Smooth muscle cell (in vitro differentiated cells): ENCODE measurements around the gene MRPL14. TPM values are rescaled to one million over a fixed set of nuclear protein-coding genes. Genes with fewer than 3 reads are reported as not detected.

Source experiments
- DNase-seq: peaks from one replicate; lab custom pipeline; 2025; ENCODE audit not compliant: unreplicated experiment; lab: John Stamatoyannopoulos, UW
- H2AFZ ChIP-seq: fragments of 200-600 bp; sonication (generic); 2 replicates; pipeline ENCODE4 v1.6.0; 2016; ENCODE audit warnings: antibody characterized with exemption, low read depth, mild to moderate bottlenecking
- H3F3A ChIP-seq: fragments of 200-600 bp; sonication (generic); 2 replicates; pipeline ENCODE4 v1.6.0; 2017; ENCODE audit warnings: antibody characterized with exemption, low read depth
- H3K27ac ChIP-seq: fragments of 200-600 bp; sonication (generic); 2 replicates; pipeline ENCODE4 v1.5.1; 2016; ENCODE audit warnings: low read depth, mild to moderate bottlenecking
- H3K27me3 ChIP-seq: fragments of 200-600 bp; sonication (generic); 2 replicates; pipeline ENCODE4 v1.6.1; 2016; ENCODE audit warnings: low read depth, mild to moderate bottlenecking
- H3K36me3 ChIP-seq: fragments of 200-600 bp; sonication (generic); 2 replicates; pipeline ENCODE4 v1.5.1; 2016; ENCODE audit warnings: low read depth
- H3K4me1 ChIP-seq: fragments of 200-600 bp; sonication (generic); 2 replicates; pipeline ENCODE4 v1.5.1; 2016; ENCODE audit warnings: low read depth
- H3K4me2 ChIP-seq: fragments of 200-600 bp; sonication (generic); 2 replicates; pipeline ENCODE4 v1.6.0; 2016; ENCODE audit warnings: mild to moderate bottlenecking
- H3K4me3 ChIP-seq: fragments of 200-600 bp; sonication (generic); 2 replicates; pipeline ENCODE4 v1.5.1; 2016; ENCODE audit warnings: mild to moderate bottlenecking
- H3K79me2 ChIP-seq: fragments of 200-600 bp; sonication (generic); 2 replicates; pipeline ENCODE4 v1.6.0; 2016; ENCODE audit warnings: low read depth, mild to moderate bottlenecking
- H3K9ac ChIP-seq: fragments of 200-600 bp; sonication (generic); 2 replicates; pipeline ENCODE4 v1.6.0; 2016; ENCODE audit warnings: low read depth
- H3K9me3 ChIP-seq: fragments of 200-600 bp; sonication (generic); replicated peaks from 2 replicates; pipeline ENCODE4 v1.5.1; 2016; ENCODE audit warnings: low read depth
- H4K20me1 ChIP-seq: fragments of 200-600 bp; sonication (generic); 2 replicates; pipeline ENCODE4 v1.6.0; 2016; ENCODE audit warnings: low read depth
- CTCF ChIP-seq: fragments of 200-600 bp; sonication (generic); IDR thresholded peaks from 2 replicates; pipeline ENCODE4 v1.5.1; 2017; ENCODE audit warnings: borderline replicate concordance, mild to moderate bottlenecking, antibody characterized with exemption; ENCODE audit not compliant: insufficient read depth, poor library complexity, severe bottlenecking
- WGBS: methylation state at CpG from one replicate; pipeline ENCODE4 v1.1.7; 2016; ENCODE audit warnings: low lambda C conversion rate; 5-methylcytosine and 5-hydroxymethylcytosine counted together
- polyA plus RNA-seq: library from polyadenylated mRNA; unstranded; fragments of >200 nt; fragmentation: Nextera tagmentation; extraction: Ambion mirVana; gene quantifications from 2 replicates; pipeline ENCODE4 v1.2.1, GENCODE V29; 2016
- total RNA-seq: library from RNA; depleted of rRNA; stranded (reverse); fragments of >200 nt; gene quantifications from 2 replicates; pipeline ENCODE4 v1.2.3, GENCODE V29; 2014

The MRPL14 gene
- total and polyA plus RNA-seq, 2 experiments from 2014 or later: 53.4 to 97.9 TPM

- no peak overlapping the region for H3K9ac ChIP-seq
- H2AFZ ChIP-seq: no peak overlapping the region
- H3K36me3 ChIP-seq: no peaks in the 10 kb centered on the region
- no peaks in the 10 kb centered on the region for H3K9me3 ChIP-seq
- H3K4me1 ChIP-seq: no peaks in the 10 kb centered on the region
- H3F3A ChIP-seq: no peaks in the 10 kb centered on the region
- TF ChIP-seq CTCF: no peak
- no peak overlapping the region for H3K27ac ChIP-seq
- no peak for DNase-seq
- H3K27me3 ChIP-seq: no peaks in the 10 kb centered on the region
- H3K79me2 ChIP-seq: no peaks in the 10 kb centered on the region
- no peaks in the 10 kb centered on the region for H4K20me1 ChIP-seq
- H3K4me2 ChIP-seq: no peak overlapping the region
- WGBS: 74% methylated on average over 8 of the region's 8 CpGs
- H3K4me3 ChIP-seq: no peak overlapping the region
These were observed 35.8 kb upstream of the MRPL14 start for GRCh38 chr6:44162876-44163625.

DNA sequence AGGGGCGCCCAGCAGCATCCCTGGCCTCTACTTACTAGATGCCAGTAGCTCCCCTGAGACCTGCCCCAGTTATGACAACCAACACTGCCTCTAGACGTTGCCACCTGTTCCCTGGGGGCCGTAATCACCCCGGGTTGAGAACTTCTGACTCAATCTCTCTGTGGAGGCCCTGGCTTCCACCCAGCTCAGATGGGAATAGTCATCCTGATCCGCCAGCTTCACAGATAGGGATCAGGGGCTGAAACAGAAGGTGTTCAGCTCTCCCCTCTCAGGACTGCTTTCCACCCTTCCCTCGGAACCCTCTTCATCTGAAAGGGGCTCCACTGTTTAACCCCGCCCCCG is 34.7 kb upstream of the MRPL14 start:
- 82% methylated on average over 8 of the region's 8 CpGs for WGBS
- no peak for TF ChIP-seq CTCF
- Histone ChIP-seq H3K9ac (no peak overlapping the region), H3K27me3 (no peaks in the 10 kb centered on the region), H3F3A (no peaks in the 10 kb centered on the region), H3K27ac (no peak overlapping the region), H3K79me2 (no peaks in the 10 kb centered on the region), H3K9me3 (no peaks in the 10 kb centered on the region), H3K36me3 (no peaks in the 10 kb centered on the region), H4K20me1 (no peaks in the 10 kb centered on the region), H2AFZ (no peak overlapping the region), H3K4me2 (no peak overlapping the region), H3K4me1 (no peaks in the 10 kb centered on the region), H3K4me3 (no peak overlapping the region)
- no peak for DNase-seq

GRCh38 chr6:44158770-44159228 is 31.5 kb upstream of the MRPL14 start, which contains the start of gene CAPN11:
Gene CAPN11 (plus strand): TSS chr6:44158820. CDS start chr6:44158849, 29 bp downstream.
- no peak within 1 kb of the TSS for H3K4me3 ChIP-seq
- no peak for TF ChIP-seq CTCF
- no peaks in the 10 kb centered on the region for H4K20me1 ChIP-seq
- H3K4me1 ChIP-seq: no peaks in the 10 kb centered on the region
- no peaks in the 10 kb centered on the region for H3K36me3 ChIP-seq
- H2AFZ ChIP-seq: no peak within 1 kb of the TSS
- H3K9ac ChIP-seq: no peak within 1 kb of the TSS
- H3K27me3 ChIP-seq: no peaks in the 10 kb centered on the region
- no peak within 1 kb of the TSS for H3K4me2 ChIP-seq
- H3K9me3 ChIP-seq: no peaks in the 10 kb centered on the region
- DNase-seq: no peak
- H3K27ac ChIP-seq: no peak within 1 kb of the TSS
- WGBS: 85% methylated on average over 5 of the region's 5 CpGs
- H3K79me2 ChIP-seq: no peaks in the 10 kb centered on the region
- peaks cover 4% of the 10 kb centered on the region for H3F3A ChIP-seq

DNA sequence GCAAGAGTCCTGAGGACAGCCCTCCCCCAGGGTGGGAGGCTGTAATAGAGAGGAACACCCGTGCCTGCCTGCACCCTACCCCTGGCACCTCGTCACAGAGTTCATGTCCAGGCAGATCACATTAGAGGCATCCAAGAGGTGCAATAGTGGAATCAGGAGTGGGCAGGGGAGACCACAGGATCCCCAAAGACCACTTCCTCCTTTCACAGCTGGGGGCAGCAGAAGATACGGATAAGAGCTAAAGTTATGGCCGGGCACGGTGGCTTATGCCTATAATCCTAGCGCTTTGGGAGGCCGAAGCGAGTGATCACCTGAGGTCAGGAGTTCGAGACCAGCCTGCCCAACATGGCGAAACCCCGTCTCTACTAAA is 29.9 kb upstream of the MRPL14 start:
- no peaks in the 10 kb centered on the region for H3K79me2 ChIP-seq
- no peak overlapping the region for H3K4me3 ChIP-seq
- no peak overlapping the region for H3K4me2 ChIP-seq
- no peaks in the 10 kb centered on the region for H3K27me3 ChIP-seq
- peaks cover 4% of the 10 kb centered on the region for H3F3A ChIP-seq
- no peak overlapping the region for H2AFZ ChIP-seq
- no peak for DNase-seq
- H3K4me1 ChIP-seq: no peaks in the 10 kb centered on the region
- H4K20me1 ChIP-seq: no peaks in the 10 kb centered on the region
- H3K36me3 ChIP-seq: no peaks in the 10 kb centered on the region
- H3K9me3 ChIP-seq: no peaks in the 10 kb centered on the region
- no peak overlapping the region for H3K9ac ChIP-seq
- no peak for TF ChIP-seq CTCF
- H3K27ac ChIP-seq: no peak overlapping the region
- 85% methylated on average over 11 of the region's 11 CpGs for WGBS
